Keratinocyte (primary cell): Measurements from ENCODE around the gene GBP7. TPM values are rescaled to one million over a fixed set of nuclear protein-coding genes. Genes with fewer than 3 reads are reported as not detected.

Source experiments
- DNase-seq: peaks from one replicate; pipeline ENCODE4 v3.0.0-alpha.2; 2011; ENCODE audit warnings: low read depth, missing footprints, low spot score
- FAIRE-seq: peaks from 2 replicates; lab custom pipeline; 2011; peaks lifted over from hg19 to GRCh38; lab: Jason Lieb, UNC
- H2AFZ ChIP-seq: 2 replicates; pipeline ENCODE4 v1.6.0; 2012; ENCODE audit warnings: low read length, control low read depth, inconsistent platforms; ENCODE audit not compliant: control insufficient read depth
- H3K27ac ChIP-seq: 2 replicates; pipeline ENCODE4 v1.5.1; 2011; ENCODE audit warnings: low read length; ENCODE audit not compliant: control insufficient read depth, insufficient read depth
- H3K27me3 ChIP-seq: 3 replicates; pipeline ENCODE4 v1.6.0; 2011; ENCODE audit warnings: low read length; ENCODE audit not compliant: control insufficient read depth, insufficient read depth; ENCODE audit errors: extremely low read depth
- H3K36me3 ChIP-seq, 2 experiments: 2 replicates in 1 of 2; 3 replicates in 1 of 2; pipeline ENCODE4 v1.5.1; 2011; ENCODE audit warnings: low read length in 2 of 2, mild to moderate bottlenecking in 1 of 2; ENCODE audit not compliant: control insufficient read depth in 2 of 2, insufficient read depth in 2 of 2; ENCODE audit errors: extremely low read depth in 1 of 2
- H3K4me1 ChIP-seq: 3 replicates; pipeline ENCODE4 v1.5.1; 2011; ENCODE audit warnings: low read length; ENCODE audit not compliant: control insufficient read depth, insufficient read depth; ENCODE audit errors: extremely low read depth
- H3K4me2 ChIP-seq: 3 replicates; pipeline ENCODE4 v1.6.0; 2011; ENCODE audit warnings: low read depth, low read length; ENCODE audit not compliant: control insufficient read depth, insufficient read depth; ENCODE audit errors: extremely low read depth
- H3K4me3 ChIP-seq, 3 experiments: fragments of 200-600 bp in 1 of 3; sonication (generic) in 1 of 3; 2 replicates in 2 of 3; 3 replicates in 1 of 3; pipeline ENCODE4 v1.5.1; 2011 to 2016; ENCODE audit warnings: low read length in 3 of 3, mild to moderate bottlenecking in 3 of 3, control low read depth in 2 of 3, inconsistent platforms in 1 of 3, low read depth in 1 of 3, mixed read lengths in 1 of 3, mixed run types in 1 of 3, moderate library complexity in 1 of 3; ENCODE audit not compliant: control insufficient read depth in 2 of 3, insufficient read depth in 2 of 3; ENCODE audit errors: extremely low read depth in 1 of 3
- H3K79me2 ChIP-seq: 2 replicates; pipeline ENCODE4 v1.6.0; 2012; ENCODE audit warnings: low read length; ENCODE audit not compliant: control insufficient read depth, insufficient read depth
- H3K9ac ChIP-seq: 3 replicates; pipeline ENCODE4 v1.6.0; 2011; ENCODE audit warnings: low read length; ENCODE audit not compliant: control insufficient read depth, insufficient read depth; ENCODE audit errors: extremely low read depth
- H3K9me1 ChIP-seq: 3 replicates; pipeline ENCODE4 v1.6.0; 2011; ENCODE audit warnings: low read length; ENCODE audit not compliant: control insufficient read depth, insufficient read depth; ENCODE audit errors: extremely low read depth
- H3K9me3 ChIP-seq: 2 replicates; pipeline ENCODE4 v1.5.1; 2012; ENCODE audit warnings: low read depth, low read length; ENCODE audit not compliant: control insufficient read depth
- H4K20me1 ChIP-seq: 3 replicates; pipeline ENCODE4 v1.6.0; 2011; ENCODE audit warnings: low read length; ENCODE audit not compliant: control insufficient read depth, insufficient read depth; ENCODE audit errors: extremely low read depth
- EZH2 ChIP-seq: IDR thresholded peaks from one replicate; pipeline ENCODE4 v1.6.1; 2012; ENCODE audit warnings: inconsistent platforms, mild to moderate bottlenecking, low read length, moderate library complexity
- dilution Hi-C: fragments of 300-500 bp; cut with MboI; formaldehyde crosslinking; loops from one replicate; pipeline ENCODE4 v1.7.0; 2020; ENCODE audit warnings: low sequenced_read_pairs; ENCODE audit not compliant: extremely low pct_ligation_motif_present
- polyA plus RNA-seq, 5 experiments: library from polyadenylated mRNA; depleted of rRNA in 3 of 5; stranded (reverse) in 3 of 5; stranded (forward) in 1 of 5; unstranded in 1 of 5; fragments of >200 nt; gene quantifications; 1 replicate in 1 of 5; 2 replicates in 3 of 5; 3 replicates in 1 of 5; pipeline versions ENCODE4 v1.2.1 to v1.2.3, GENCODE V29; 2011 to 2012; ENCODE audit warnings: missing spikeins in 2 of 5, low read depth in 1 of 5, low replicate concordance in 1 of 5
- TF ChIP-seq, protein P1 (sequence below), 3 experiments: IDR thresholded peaks in 1 of 3; conservative IDR thresholded peaks in 1 of 3; optimal IDR thresholded peaks in 1 of 3; 2 replicates in 2 of 3; 3 replicates in 1 of 3; pipeline versions ENCODE3 to v1.5.1; 2011; ENCODE audit warnings: low read length in 3 of 3, mild to moderate bottlenecking in 3 of 3, moderate library complexity in 2 of 3, control low read depth in 1 of 3, inconsistent platforms in 1 of 3; ENCODE audit not compliant: insufficient read depth in 2 of 3; ENCODE audit errors: extremely low read depth in 1 of 3

The GBP7 gene
- polyA plus RNA-seq, 1 donor (not counting 4 experiments of a cell fraction or from before 2014, with no cell fraction given), result not detected

GRCh38 chr1:89174491-89174890, 1.3 kb downstream of the GBP7 start:
- dilution Hi-C loops, result no loop called here
- no peak overlapping the region for H3K9ac ChIP-seq
- no peaks in the 10 kb centered on the region for H3K79me2 ChIP-seq
- H3K27ac ChIP-seq, result no peak overlapping the region
- H3K4me3 ChIP-seq, result no peak overlapping the region
- no peaks in the 10 kb centered on the region for H3K9me3 ChIP-seq
- H3K36me3 ChIP-seq, result no peaks in the 10 kb centered on the region
- H3K4me1 ChIP-seq, result no peaks in the 10 kb centered on the region
- no peaks in the 10 kb centered on the region for H3K9me1 ChIP-seq
- H4K20me1 ChIP-seq, result no peaks in the 10 kb centered on the region
- no peak for TF ChIP-seq EZH2
- TF ChIP-seq, protein P1, sequence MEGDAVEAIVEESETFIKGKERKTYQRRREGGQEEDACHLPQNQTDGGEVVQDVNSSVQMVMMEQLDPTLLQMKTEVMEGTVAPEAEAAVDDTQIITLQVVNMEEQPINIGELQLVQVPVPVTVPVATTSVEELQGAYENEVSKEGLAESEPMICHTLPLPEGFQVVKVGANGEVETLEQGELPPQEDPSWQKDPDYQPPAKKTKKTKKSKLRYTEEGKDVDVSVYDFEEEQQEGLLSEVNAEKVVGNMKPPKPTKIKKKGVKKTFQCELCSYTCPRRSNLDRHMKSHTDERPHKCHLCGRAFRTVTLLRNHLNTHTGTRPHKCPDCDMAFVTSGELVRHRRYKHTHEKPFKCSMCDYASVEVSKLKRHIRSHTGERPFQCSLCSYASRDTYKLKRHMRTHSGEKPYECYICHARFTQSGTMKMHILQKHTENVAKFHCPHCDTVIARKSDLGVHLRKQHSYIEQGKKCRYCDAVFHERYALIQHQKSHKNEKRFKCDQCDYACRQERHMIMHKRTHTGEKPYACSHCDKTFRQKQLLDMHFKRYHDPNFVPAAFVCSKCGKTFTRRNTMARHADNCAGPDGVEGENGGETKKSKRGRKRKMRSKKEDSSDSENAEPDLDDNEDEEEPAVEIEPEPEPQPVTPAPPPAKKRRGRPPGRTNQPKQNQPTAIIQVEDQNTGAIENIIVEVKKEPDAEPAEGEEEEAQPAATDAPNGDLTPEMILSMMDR (optimal IDR thresholded peaks at IDR 0.05 in 1 of 3, IDR thresholded peaks at IDR 0.05 in 1 of 3, conservative IDR thresholded peaks at IDR 0.05 in 1 of 3; ENCODE audit: extremely low read depth in 1 of 3, insufficient read depth in 2 of 3, low read length in 3 of 3), result no peak
- FAIRE-seq, result no peak
- H3K27me3 ChIP-seq, result no peaks in the 10 kb centered on the region
- no peak overlapping the region for H3K4me2 ChIP-seq
- no peak overlapping the region for H2AFZ ChIP-seq
- no peak for DNase-seq

GRCh38 chr1:89172468-89173143, 3.2 kb downstream of the GBP7 start:
- Histone ChIP-seq H3K79me2 (no peaks in the 10 kb centered on the region), H3K27ac (no peak overlapping the region), H3K9ac (no peak overlapping the region), H3K9me1 (no peaks in the 10 kb centered on the region), H3K9me3 (no peaks in the 10 kb centered on the region), H3K4me3 (no peak overlapping the region), H3K4me1 (no peaks in the 10 kb centered on the region), H4K20me1 (no peaks in the 10 kb centered on the region), H2AFZ (no peak overlapping the region), H3K27me3 (no peaks in the 10 kb centered on the region), H3K36me3 (no peaks in the 10 kb centered on the region), H3K4me2 (no peak overlapping the region)
- DNase-seq (no peak), FAIRE-seq (no peak)
- no peak for TF ChIP-seq EZH2
- TF ChIP-seq, protein P1 (optimal IDR thresholded peaks at IDR 0.05 in 1 of 3, IDR thresholded peaks at IDR 0.05 in 1 of 3, conservative IDR thresholded peaks at IDR 0.05 in 1 of 3; ENCODE audit: extremely low read depth in 1 of 3, insufficient read depth in 2 of 3, low read length in 3 of 3), result no peak
- dilution Hi-C loops, result no loop called here
